Activated naive CD4-positive, alpha-beta T cell treated with anti-CD3 and anti-CD28 coated beads, Interleukin-2, amount 50 U/mL, for 24 hours (primary cell): ENCODE data around the gene GALK1.

Source experiments
- H3K27ac Mint-ChIP-seq: one replicate; pipeline ENCODE4 v1.8.0; 2021; ENCODE audit warnings: mild to moderate bottlenecking, mixed read lengths
- H3K27me3 Mint-ChIP-seq: one replicate; pipeline ENCODE4 v1.8.0; 2021; ENCODE audit warnings: mixed read lengths
- H3K36me3 Mint-ChIP-seq: one replicate; pipeline ENCODE4 v1.8.0; 2021; ENCODE audit warnings: mixed read lengths
- H3K4me1 Mint-ChIP-seq: one replicate; pipeline ENCODE4 v1.8.0; 2021; ENCODE audit warnings: mixed read lengths
- H3K4me3 Mint-ChIP-seq: one replicate; pipeline ENCODE4 v1.8.0; 2021; ENCODE audit warnings: mild to moderate bottlenecking, mixed read lengths
- H3K9me3 Mint-ChIP-seq: one replicate; pipeline ENCODE4 v1.8.0; 2021; ENCODE audit warnings: mixed read lengths

The GALK1 gene

GRCh38 chr17:75776386-75777295, 11.6 kb upstream of the GALK1 start:
- H3K36me3 Mint-ChIP-seq: peaks cover 28% of the 10 kb centered on the region
- peaks cover 28% of the 10 kb centered on the region for H3K4me1 Mint-ChIP-seq
- no peaks in the 10 kb centered on the region for H3K27me3 Mint-ChIP-seq
- no peaks in the 10 kb centered on the region for H3K9me3 Mint-ChIP-seq
- peak overlapping the region; percentile 83 for H3K27ac Mint-ChIP-seq
- H3K4me3 Mint-ChIP-seq: peak overlapping the region; percentile 98

GRCh38 chr17:75774991-75775668, 10.1 kb upstream of the GALK1 start:
- Mint-ChIP-seq H3K4me3 (peak overlapping the region; percentile 98), H3K27ac (peak overlapping the region; percentile 88)

GRCh38 chr17:75774471-75774990, 9.5 kb upstream of the GALK1 start:
- Mint-ChIP-seq H3K4me3 (no peak overlapping the region), H3K36me3 (peaks cover 26% of the 10 kb centered on the region), H3K27ac (peak overlapping the region; percentile 92), H3K27me3 (no peaks in the 10 kb centered on the region), H3K4me1 (peaks cover 22% of the 10 kb centered on the region), H3K9me3 (no peaks in the 10 kb centered on the region)

More at GRCh38 chr17:75774991-75775668, 10.1 kb upstream of the GALK1 start:
- H3K4me1 Mint-ChIP-seq: peaks cover 26% of the 10 kb centered on the region
- H3K9me3 Mint-ChIP-seq: no peaks in the 10 kb centered on the region
- peaks cover 28% of the 10 kb centered on the region for H3K36me3 Mint-ChIP-seq
- no peaks in the 10 kb centered on the region for H3K27me3 Mint-ChIP-seq

DNA sequence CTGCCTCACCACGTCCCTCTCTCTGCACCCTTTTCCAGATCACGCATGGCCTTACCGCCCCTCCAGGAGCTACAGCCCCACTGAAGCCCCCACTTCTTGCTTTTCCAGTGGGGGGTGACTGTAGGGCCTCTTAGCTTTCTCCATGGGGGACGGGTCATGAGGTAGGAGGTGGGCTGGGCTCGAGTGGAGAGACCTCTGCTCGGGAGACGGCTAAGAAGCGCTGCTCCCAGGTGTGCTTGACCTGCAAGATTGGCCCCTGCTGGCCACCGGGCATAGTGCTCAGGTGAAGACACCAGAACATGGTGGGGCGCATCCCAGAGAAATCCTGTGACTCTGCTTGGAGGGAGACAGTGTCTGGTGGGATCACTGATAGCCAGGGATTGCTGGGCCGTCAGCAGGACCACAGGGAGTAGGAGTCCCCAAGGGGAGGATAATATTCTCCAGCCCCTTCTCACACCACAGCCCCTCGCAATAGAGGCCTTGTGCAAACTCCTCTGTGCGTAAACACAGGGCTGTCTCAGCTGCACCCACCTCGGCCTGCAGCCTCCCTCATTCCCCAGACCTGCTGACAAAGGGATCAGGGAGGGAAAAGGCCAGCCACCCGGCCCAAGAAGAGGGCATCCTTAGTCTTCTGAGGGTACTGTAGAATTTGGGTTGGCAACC, 8.9 kb upstream of the GALK1 start:
- H3K27ac Mint-ChIP-seq: no peak overlapping the region
- H3K4me1 Mint-ChIP-seq: peaks cover 22% of the 10 kb centered on the region
- no peak overlapping the region for H3K4me3 Mint-ChIP-seq
- no peaks in the 10 kb centered on the region for H3K27me3 Mint-ChIP-seq
- no peaks in the 10 kb centered on the region for H3K9me3 Mint-ChIP-seq
- H3K36me3 Mint-ChIP-seq: peaks cover 26% of the 10 kb centered on the region

- H3K36me3 Mint-ChIP-seq: peaks cover 19% of the 10 kb centered on the region
- peaks cover 22% of the 10 kb centered on the region for H3K4me1 Mint-ChIP-seq
- H3K27ac Mint-ChIP-seq: no peak overlapping the region
- no peak overlapping the region for H3K4me3 Mint-ChIP-seq
- H3K27me3 Mint-ChIP-seq: no peaks in the 10 kb centered on the region
- H3K9me3 Mint-ChIP-seq: no peaks in the 10 kb centered on the region
These were observed 8.3 kb upstream of the GALK1 start for GRCh38 chr17:75773121-75773807.

DNA sequence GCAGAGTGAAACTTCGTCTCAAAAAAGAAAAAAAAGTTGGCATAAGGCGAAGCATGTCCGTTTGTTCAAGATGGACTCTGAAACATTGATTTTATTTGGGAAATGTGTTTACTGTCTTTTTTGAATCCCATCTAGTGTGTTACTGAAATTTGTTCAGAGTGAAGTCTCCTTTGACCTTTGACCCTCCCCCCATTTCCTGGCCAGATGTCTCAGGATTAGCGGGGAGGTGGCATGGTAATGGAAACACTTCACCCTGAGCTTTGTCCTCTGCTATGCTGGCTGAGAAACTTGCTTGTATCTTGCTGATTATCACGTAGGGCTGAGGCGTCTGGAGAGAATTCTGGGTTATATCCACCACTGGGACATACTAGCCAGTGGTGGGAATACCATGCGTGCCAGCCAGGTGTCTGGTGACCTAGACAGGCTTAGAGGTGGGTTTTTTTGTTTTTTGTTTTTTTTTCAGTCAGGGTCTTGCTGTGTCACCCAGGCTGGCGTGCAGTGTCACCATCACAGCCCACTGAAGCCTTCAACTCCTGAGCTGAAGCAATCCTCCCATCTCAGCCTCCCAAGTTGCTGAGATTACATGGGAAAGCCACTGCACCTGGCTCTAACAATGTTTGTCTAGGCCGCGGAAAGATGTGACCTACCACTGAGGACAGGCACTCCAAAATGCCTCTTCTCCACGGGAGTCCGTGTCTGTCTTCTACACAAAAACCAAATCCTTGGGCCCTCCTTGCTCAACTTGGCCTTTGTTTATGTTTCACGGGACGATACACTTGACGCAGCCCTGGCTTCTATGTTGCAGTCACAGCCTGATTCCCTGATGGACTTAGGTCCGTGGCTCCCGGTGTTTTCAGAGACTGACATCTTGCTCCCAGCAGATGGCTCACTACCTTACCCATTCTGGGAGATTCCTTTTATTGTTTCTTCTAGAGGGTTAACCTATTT, 6.6 kb upstream of the GALK1 start:
- Mint-ChIP-seq H3K27ac (no peak overlapping the region), H3K9me3 (no peaks in the 10 kb centered on the region), H3K4me3 (no peak overlapping the region), H3K4me1 (peaks cover 14% of the 10 kb centered on the region), H3K27me3 (no peaks in the 10 kb centered on the region), H3K36me3 (peaks cover 5% of the 10 kb centered on the region)

DNA sequence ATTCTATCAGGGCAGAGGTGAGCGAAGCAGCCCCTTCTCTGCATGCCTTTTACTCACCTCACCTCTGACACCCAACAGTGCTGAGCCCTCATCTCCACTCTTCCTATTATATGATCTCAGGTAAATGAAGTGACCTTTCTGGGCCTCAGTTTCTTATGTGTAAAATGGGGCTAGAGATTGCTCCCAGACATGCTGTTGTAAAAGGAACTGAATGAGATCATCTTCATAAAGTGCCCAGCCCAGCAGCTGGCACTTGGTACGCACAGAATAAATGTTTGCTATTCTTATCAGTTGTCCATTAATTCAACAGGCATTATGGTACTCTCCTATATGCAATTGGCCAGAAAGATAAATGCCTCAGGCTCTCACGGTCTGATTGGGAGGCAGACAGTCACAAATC, 4.5 kb upstream of the GALK1 start:
- Mint-ChIP-seq H3K4me1 (peaks cover under 1% of the 10 kb centered on the region), H3K27me3 (no peaks in the 10 kb centered on the region), H3K4me3 (no peak overlapping the region), H3K36me3 (no peaks in the 10 kb centered on the region), H3K9me3 (no peaks in the 10 kb centered on the region), H3K27ac (no peak overlapping the region)

GRCh38 chr17:75767881-75768280, 2.9 kb upstream of the GALK1 start:
- no peaks in the 10 kb centered on the region for H3K9me3 Mint-ChIP-seq
- H3K4me1 Mint-ChIP-seq: peaks cover 8% of the 10 kb centered on the region
- H3K27ac Mint-ChIP-seq: no peak overlapping the region

DNA sequence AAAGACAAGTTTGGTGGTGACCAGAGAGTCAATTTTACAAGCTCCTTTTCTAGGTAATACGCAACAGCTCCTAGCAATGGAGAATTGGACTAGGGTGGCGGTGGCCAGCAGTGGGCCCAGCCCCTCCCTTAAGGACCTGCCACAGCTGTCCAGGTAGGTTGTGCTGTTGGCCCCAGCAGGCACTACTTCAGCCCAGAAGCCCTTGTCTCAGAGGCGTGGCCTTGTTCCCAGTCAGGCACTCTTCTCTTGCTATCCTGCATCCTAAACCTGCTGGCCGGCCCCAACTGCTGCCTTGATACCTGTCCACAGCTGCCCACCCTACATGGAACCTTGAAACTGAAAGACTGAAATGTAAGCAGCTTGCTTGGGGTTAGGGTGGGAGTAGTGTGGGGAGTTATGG, 989 bp upstream of the GALK1 start:
- H3K36me3 Mint-ChIP-seq: no peaks in the 10 kb centered on the region
- peak overlapping the region; percentile 62 for H3K4me3 Mint-ChIP-seq
- no peaks in the 10 kb centered on the region for H3K27me3 Mint-ChIP-seq
- no peaks in the 10 kb centered on the region for H3K9me3 Mint-ChIP-seq
- peaks cover 15% of the 10 kb centered on the region for H3K4me1 Mint-ChIP-seq
- H3K27ac Mint-ChIP-seq: no peak overlapping the region

More at GRCh38 chr17:75767881-75768280, 2.9 kb upstream of the GALK1 start:
- Mint-ChIP-seq H3K4me3 (no peak overlapping the region), H3K27me3 (no peaks in the 10 kb centered on the region), H3K36me3 (no peaks in the 10 kb centered on the region)

DNA sequence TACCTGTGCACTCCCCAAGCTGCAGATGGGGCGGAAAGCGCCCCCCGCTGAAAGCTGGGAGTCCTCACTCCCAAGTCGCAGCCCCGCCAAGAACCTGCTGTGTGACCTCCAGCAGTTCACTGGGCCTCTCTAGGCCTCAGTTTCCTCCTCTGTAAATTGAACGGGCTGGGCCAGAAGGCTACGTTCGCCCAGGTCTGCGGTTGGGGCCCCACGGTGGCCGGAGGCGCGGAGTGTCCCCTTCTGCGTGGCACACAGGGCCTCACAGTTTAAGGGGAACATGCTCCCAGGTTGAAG, 628 bp downstream of the GALK1 start:
- Mint-ChIP-seq H3K4me1 (peaks cover 15% of the 10 kb centered on the region), H3K27me3 (no peaks in the 10 kb centered on the region), H3K4me3 (peak overlapping the region; percentile 77), H3K27ac (no peak overlapping the region), H3K9me3 (no peaks in the 10 kb centered on the region), H3K36me3 (no peaks in the 10 kb centered on the region)

- peaks cover 15% of the 10 kb centered on the region for H3K4me1 Mint-ChIP-seq
- no peak overlapping the region for H3K27ac Mint-ChIP-seq
These were observed 1.2 kb downstream of the GALK1 start for GRCh38 chr17:75763613-75764416.

GRCh38 chr17:75763269-75763607, 1.8 kb downstream of the GALK1 start:
- H3K4me1 Mint-ChIP-seq: peaks cover 15% of the 10 kb centered on the region
- no peaks in the 10 kb centered on the region for H3K9me3 Mint-ChIP-seq
- no peak overlapping the region for H3K4me3 Mint-ChIP-seq
- no peak overlapping the region for H3K27ac Mint-ChIP-seq
- no peaks in the 10 kb centered on the region for H3K27me3 Mint-ChIP-seq
- H3K36me3 Mint-ChIP-seq: no peaks in the 10 kb centered on the region

More at GRCh38 chr17:75763613-75764416, 1.2 kb downstream of the GALK1 start:
- H3K4me3 Mint-ChIP-seq: peak overlapping the region; percentile 77
- H3K36me3 Mint-ChIP-seq: no peaks in the 10 kb centered on the region
- H3K9me3 Mint-ChIP-seq: no peaks in the 10 kb centered on the region
- no peaks in the 10 kb centered on the region for H3K27me3 Mint-ChIP-seq

DNA sequence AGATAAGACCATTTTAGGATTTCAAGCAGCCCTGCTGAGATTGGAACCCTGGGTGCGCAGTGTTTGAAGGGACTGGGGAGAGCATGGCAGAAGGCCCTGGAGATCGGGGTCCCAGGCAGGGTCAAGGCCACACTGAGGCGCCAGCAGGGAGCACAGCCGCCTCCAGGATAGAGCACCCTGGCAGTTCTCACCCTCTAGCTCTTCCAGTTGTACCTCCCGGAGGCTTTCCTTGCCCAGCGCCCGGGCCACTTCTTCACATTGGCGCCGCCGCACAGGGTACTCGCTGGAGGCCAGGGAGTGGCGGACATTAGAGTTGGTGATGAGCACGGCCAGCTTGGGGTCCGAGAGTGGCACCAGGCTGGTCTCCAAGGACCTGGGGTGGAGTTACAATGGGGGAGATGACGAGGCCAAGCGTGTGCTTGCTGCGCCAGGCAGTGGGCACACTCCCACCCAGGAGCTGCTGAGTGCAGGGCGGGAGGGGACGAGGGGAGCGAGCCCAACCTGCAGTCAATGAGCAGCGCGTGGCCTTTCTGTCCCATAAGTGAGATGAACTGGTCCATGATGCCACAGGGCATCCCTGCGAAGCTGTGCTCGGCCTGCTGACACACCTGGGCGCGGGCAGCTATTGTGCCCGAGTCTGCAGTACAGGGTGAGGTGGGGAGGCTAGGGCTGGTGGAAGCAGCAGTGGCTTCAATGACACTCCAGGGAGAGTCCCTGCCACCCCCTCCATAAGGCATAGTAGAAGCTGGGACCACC, 2.3 kb downstream of the GALK1 start:
- Mint-ChIP-seq H3K27me3 (no peaks in the 10 kb centered on the region), H3K27ac (peak overlapping the region; percentile 86), H3K9me3 (no peaks in the 10 kb centered on the region), H3K4me3 (no peak overlapping the region), H3K4me1 (peaks cover 15% of the 10 kb centered on the region), H3K36me3 (no peaks in the 10 kb centered on the region)
